ENCODE data around the gene USP34. TPM values are rescaled to one million over a fixed set of nuclear protein-coding genes. Genes with fewer than 3 reads are reported as not detected.

The USP34 gene
- total RNA-seq, 1 donor from 2014 or later: 43.5 TPM

DNA sequence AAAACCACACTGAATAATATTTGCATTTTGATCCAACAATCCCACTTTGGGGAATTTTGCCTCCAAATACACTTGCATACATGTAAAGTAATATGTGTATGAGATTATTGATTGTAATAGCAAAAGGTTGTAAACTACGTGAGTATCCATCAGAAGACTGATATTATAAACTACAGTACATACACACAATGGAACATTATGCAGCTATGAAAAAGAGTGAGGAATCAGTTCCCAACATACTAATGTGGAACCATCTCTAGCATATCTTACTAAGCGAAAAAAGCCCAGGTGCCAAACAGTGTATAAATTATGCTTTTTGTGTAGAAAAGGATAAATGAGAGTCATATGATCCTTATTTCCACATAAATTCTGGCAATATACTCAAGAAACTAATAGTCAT lies 324.9 kb downstream of the USP34 start:
- intact Hi-C loops (cut with DNase I): no loop called here
- DNase-seq: no peak
- ATAC-seq (ENCODE audit: poor library complexity): no peak

DNA sequence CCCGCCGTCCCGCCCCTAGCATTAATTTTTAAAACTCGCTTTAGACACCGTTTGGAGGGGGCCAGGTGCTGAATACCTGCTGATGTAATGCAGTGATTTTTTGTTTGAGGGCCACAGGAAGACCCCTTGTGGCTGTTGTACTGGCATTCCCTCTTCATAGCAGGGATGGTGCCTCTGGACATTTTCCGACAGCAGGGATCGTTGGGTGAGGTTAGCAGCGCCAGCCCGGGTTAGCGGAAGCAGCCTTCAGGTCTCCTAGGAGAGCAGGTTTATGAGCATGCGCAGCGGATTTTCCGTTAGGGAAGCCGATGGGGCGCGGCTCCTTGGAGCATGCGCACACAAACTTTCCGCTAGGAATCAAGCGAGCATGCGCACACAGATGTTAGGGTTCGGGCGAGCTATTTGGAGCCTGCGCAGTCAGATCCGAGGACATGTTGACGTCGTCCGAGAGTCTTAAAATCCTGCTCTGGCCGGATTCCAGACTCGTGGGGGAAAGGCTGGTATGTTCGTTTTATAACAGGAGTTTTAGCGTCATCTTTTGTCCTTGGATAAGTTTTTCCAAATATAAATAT lies 326.1 kb downstream of the USP34 start:
- DNase-seq (peak; percentile 97), ATAC-seq (ENCODE audit: poor library complexity) (peak; percentile 99)
- intact Hi-C loops (cut with DNase I): no loop called here

DNA sequence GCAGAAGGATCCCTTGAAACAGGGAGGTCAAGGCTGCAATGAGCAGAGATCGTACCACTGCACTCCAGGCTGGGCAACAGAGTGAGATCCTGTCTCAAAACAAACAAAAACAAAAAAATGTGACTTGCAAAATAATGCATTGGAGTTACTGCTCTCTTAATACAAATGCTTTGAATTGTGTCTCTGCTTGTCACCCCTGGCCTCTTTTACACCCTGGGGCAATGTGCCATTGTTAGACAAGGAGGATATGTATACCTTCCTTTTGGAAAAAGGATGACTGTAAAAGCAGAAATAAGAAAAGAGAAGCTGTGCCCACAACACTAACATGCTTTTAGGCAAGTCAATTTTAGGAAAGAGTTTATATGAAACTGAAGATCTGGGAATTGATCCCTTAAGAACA lies 329.7 kb downstream of the USP34 start:
- intact Hi-C loops (cut with DNase I): no loop called here
- no peak for DNase-seq
- no peak for ATAC-seq (ENCODE audit: poor library complexity)

DNA sequence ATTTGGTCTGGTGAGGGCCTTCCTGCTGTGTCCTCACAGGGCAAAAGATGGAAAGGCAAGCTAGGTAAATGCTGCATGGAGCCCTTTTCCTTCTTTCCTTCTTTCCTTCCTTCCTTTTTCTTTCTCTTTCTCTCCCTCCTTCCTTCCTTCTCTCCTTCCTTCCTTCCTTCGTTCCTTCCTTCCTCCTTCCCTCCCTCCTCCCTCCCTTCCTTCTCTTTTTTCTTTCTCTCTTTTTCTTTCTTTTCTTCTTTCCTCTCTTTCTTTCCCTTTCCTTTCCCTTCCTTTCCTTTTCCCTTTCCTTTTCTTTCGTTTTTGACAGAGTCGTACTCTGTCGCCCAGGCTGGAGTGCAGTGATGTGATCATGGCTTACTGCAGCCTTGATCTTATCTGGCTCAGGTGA lies 332.0 kb downstream of the USP34 start:
- no peak for ATAC-seq (ENCODE audit: poor library complexity)
- intact Hi-C loops (cut with DNase I): no loop called here
- DNase-seq: no peak

Other genes with a start within 250 kb of the USP34 start
- 57.2 TPM for gene XPO1, start 67.3 kb upstream of the USP34 start, total RNA-seq

All from Right ventricle myocardium superior (tissue), 1 donor.